Colonic mucosa (tissue), 4 donors: ENCODE data around the gene FCER1G. TPM values are rescaled to one million over a fixed set of nuclear protein-coding genes. Genes with fewer than 3 reads are reported as not detected.
A peak's percentile ranks its signal among the peaks of the same experiment; 100 is the strongest.

ENCODE experiments used
- DNase-seq: peaks from one replicate; pipeline ENCODE4 v3.0.0-alpha.2; 2020
- H3K27ac ChIP-seq: fragments of 200-600 bp; one replicate; pipeline ENCODE4 v1.8.0; 2021
- H3K27me3 ChIP-seq: fragments of 200-600 bp; one replicate; pipeline ENCODE4 v1.8.0; 2021
- H3K36me3 ChIP-seq: fragments of 200-600 bp; one replicate; pipeline ENCODE4 v1.8.0; 2021
- H3K4me1 ChIP-seq: fragments of 200-600 bp; one replicate; pipeline ENCODE4 v1.8.0; 2021; ENCODE audit warnings: mild to moderate bottlenecking
- H3K4me3 ChIP-seq: fragments of 200-600 bp; one replicate; pipeline ENCODE4 v1.8.0; 2021
- H3K9ac ChIP-seq, 2 donors: one replicate each; pipeline ENCODE4 v1.7.0; 2013; ENCODE audit warnings: control low read depth in 2 of 2, low read depth in 2 of 2, low read length in 2 of 2
- H3K9me3 ChIP-seq: fragments of 200-600 bp; one replicate; pipeline ENCODE4 v1.8.0; 2021
- CTCF ChIP-seq: fragments of 200-600 bp; IDR thresholded peaks from one replicate; pipeline ENCODE4 v1.8.0; 2022; ENCODE audit warnings: antibody characterized with exemption, mild to moderate bottlenecking
- intact Hi-C: fragments of 100-400 bp; cut with DNase I; formaldehyde crosslinking; loops from one replicate; pipeline ENCODE4 v1.14.1; 2022
- total RNA-seq, 2 donors: library from RNA; stranded (reverse); fragmentation: NEBNext Ultra II Directional in 1 of 2; extraction: Animal tissue kit (Norgen Biotek cat#: 25700) in 1 of 2; gene quantifications; one replicate each; pipeline ENCODE4 v1.2.1, GENCODE V29; 2021
- donor health status: healthy.
- donor health status: DM: no; HTN: no; CAD: no.
- donor health status: DM: no; HTN: no; CAD: no.

FCER1G gene
- total RNA-seq, 2 donors from 2014 or later, result 6.6 to 16.0 TPM

- Histone ChIP-seq H3K4me3 (peak overlapping the region; percentile 49), H3K9me3 (no peaks in the 10 kb centered on the region), H3K9ac (peak overlapping the region; percentile 70 to 96), H3K36me3 (no peaks in the 10 kb centered on the region), H3K4me1 (no peaks in the 10 kb centered on the region), H3K27me3 (no peaks in the 10 kb centered on the region), H3K27ac (peak overlapping the region; percentile 86)
- TF ChIP-seq CTCF, result no peak
- peak; percentile 45 for DNase-seq
- intact Hi-C loops, result no loop called here
These were observed 13.9 kb upstream of the FCER1G start for GRCh38 chr1:161200992-161201835.

GRCh38 chr1:161201836-161202712 is 13.0 kb upstream of the FCER1G start, which contains the start of gene NDUFS2:
TSS of gene NDUFS2 (plus strand) at chr1:161202367. CDS start at chr1:161202386, 19 bp downstream.
- intact Hi-C loops, result no loop called here
- no peaks in the 10 kb centered on the region for H3K4me1 ChIP-seq

GRCh38 chr1:161206411-161207140 is 8.5 kb upstream of the FCER1G start:
- DNase-seq, result no peak
- H3K9ac ChIP-seq, result peak overlapping the region in 1 of 2 donors; percentile 51
- intact Hi-C loops, result no loop called here
- H3K27ac ChIP-seq, result peak overlapping the region; percentile 44
- H3K4me1 ChIP-seq, result no peaks in the 10 kb centered on the region
- TF ChIP-seq CTCF, result no peak
- peaks cover 11% of the 10 kb centered on the region for H3K36me3 ChIP-seq
- H3K27me3 ChIP-seq, result no peaks in the 10 kb centered on the region
- no peak overlapping the region for H3K4me3 ChIP-seq
- no peaks in the 10 kb centered on the region for H3K9me3 ChIP-seq

More at GRCh38 chr1:161201836-161202712, 13.0 kb upstream of the FCER1G start, which contains the start of gene NDUFS2:
- H3K36me3 ChIP-seq, result no peaks in the 10 kb centered on the region
- H3K27ac ChIP-seq, result peak within 1 kb of the TSS; percentile 86
- H3K27me3 ChIP-seq, result no peaks in the 10 kb centered on the region
- DNase-seq, result peak; percentile 98
- no peak for TF ChIP-seq CTCF
- H3K9me3 ChIP-seq, result no peaks in the 10 kb centered on the region
- peak within 1 kb of the TSS; percentile 49 for H3K4me3 ChIP-seq
- peak within 1 kb of the TSS; percentile 70 to 96 for H3K9ac ChIP-seq

- TF ChIP-seq CTCF, result no peak
- intact Hi-C loops, result no loop called here
- Histone ChIP-seq H3K9ac (peak overlapping the region in 1 of 2 donors; percentile 51), H3K36me3 (peaks cover 12% of the 10 kb centered on the region), H3K27me3 (no peaks in the 10 kb centered on the region), H3K4me1 (no peaks in the 10 kb centered on the region), H3K9me3 (no peaks in the 10 kb centered on the region), H3K4me3 (no peak overlapping the region), H3K27ac (peak overlapping the region; percentile 44)
- no peak for DNase-seq
These were observed 7.9 kb upstream of the FCER1G start for GRCh38 chr1:161207173-161207572.
